ENCODE data around the gene IFNA13. TPM values are rescaled to one million over a fixed set of nuclear protein-coding genes. Genes with fewer than 3 reads are reported as not detected.

The IFNA13 gene
- total and polyA plus RNA-seq, 2 of the 13 experiments (the other 11 are each of a cell fraction or from before 2014, with no cell fraction given) = not detected

DNA sequence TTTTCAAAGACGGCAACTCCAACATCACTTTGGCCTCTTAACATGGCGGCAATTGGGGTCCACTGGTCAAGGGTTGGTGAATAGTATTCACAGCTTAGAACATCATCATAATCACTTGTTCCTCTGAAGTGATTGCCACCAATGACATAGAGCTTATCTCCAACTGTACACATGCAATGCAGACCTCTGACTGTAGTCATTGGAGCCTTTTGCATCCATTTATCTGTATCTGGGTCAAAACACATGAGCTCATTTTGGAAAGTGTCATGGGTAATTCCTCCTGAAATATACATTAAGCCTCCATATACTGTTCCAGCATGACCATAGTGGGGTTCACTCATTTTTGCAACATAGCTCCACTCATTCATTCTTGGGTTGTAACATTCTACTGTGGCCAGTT, 34.6 kb downstream of the IFNA13 start (continued):
- TF ChIP-seq PRDM4 (CRISPR knock-in tag; IDR thresholded peaks at IDR 0.05; ENCODE audit: borderline replicate concordance) (no peak), SIN3A (IDR thresholded peaks at IDR 0.05; ENCODE audit: borderline replicate concordance, low read depth, low read length) (no peak), GTF3A (CRISPR knock-in tag; conservative IDR thresholded peaks at IDR 0.05) (no peak), ZFP82 (CRISPR knock-in tag; IDR thresholded peaks at IDR 0.05; ENCODE audit: borderline replicate concordance) (no peak), ZNF597 (CRISPR knock-in tag; IDR thresholded peaks at IDR 0.05) (no peak)
- TF ChIP-seq, protein P1, sequence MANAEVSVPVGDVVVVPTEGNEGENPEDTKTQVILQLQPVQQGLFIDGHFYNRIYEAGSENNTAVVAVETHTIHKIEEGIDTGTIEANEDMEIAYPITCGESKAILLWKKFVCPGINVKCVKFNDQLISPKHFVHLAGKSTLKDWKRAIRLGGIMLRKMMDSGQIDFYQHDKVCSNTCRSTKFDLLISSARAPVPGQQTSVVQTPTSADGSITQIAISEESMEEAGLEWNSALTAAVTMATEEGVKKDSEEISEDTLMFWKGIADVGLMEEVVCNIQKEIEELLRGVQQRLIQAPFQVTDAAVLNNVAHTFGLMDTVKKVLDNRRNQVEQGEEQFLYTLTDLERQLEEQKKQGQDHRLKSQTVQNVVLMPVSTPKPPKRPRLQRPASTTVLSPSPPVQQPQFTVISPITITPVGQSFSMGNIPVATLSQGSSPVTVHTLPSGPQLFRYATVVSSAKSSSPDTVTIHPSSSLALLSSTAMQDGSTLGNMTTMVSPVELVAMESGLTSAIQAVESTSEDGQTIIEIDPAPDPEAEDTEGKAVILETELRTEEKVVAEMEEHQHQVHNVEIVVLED (CRISPR knock-in tag; IDR thresholded peaks at IDR 0.05; ENCODE audit: borderline replicate concordance) = no peak
